Measurements from ENCODE around the gene MSH5. TPM values are rescaled to one million over a fixed set of nuclear protein-coding genes. Genes with fewer than 3 reads are reported as not detected.

MSH5 gene
- total and polyA plus RNA-seq, 2 experiments from 2014 or later = 12.1 to 23.9 TPM

GRCh38 chr6:31795616-31796298 is 56.0 kb downstream of the MSH5 start, which contains the start of gene VARS1 (continued):
- TF ChIP-seq ZNF462 (CRISPR knock-in tag; IDR thresholded peaks at IDR 0.05) (no peak), EZH2 (IDR thresholded peaks at IDR 0.05; ENCODE audit: low read depth, unreplicated experiment) (no peak)

GRCh38 chr6:31796993-31797385 is 57.2 kb downstream of the MSH5 start:
- Mint-ChIP-seq H3K27ac (no peak overlapping the region), H3K4me3 (no peak overlapping the region; the same call in 2 of the 3 replicates), H3K36me3 (ENCODE audit: low read depth) (peaks cover 41% of the 10 kb centered on the region), H3K4me1 (peaks cover 6% of the 10 kb centered on the region), H3K27me3 (ENCODE audit: insufficient read depth, low read depth, poor library complexity) (peaks cover 8% of the 10 kb centered on the region), H3K9me3 (no peaks in the 10 kb centered on the region)
- no peaks in the 10 kb centered on the region for H3K9me2 ChIP-seq (ENCODE audit: insufficient read depth)
- no peak overlapping the region for H3K4me3 ChIP-seq
- DNase-seq (ENCODE audit: low spot score) (no peak), ATAC-seq (no peak)
- H3K79me2 ChIP-seq (replicated peaks; ENCODE audit: insufficient read depth) = peaks cover 28% of the 10 kb centered on the region
- H3K4me1 ChIP-seq (ENCODE audit: insufficient read depth) = no peaks in the 10 kb centered on the region; the same call in 1 of the 2 replicates
- no peak overlapping the region for H3K4me2 ChIP-seq
- TF ChIP-seq ZNF114 (CRISPR knock-in tag; IDR thresholded peaks at IDR 0.05) = no peak
- TF ChIP-seq POLR2AphosphoS5 (IDR thresholded peaks at IDR 0.05; ENCODE audit: low read depth) = 0 out of 2 replicates have a peak, but pooled peaks have one; percentile 6
- TF ChIP-seq NANOG (IDR thresholded peaks at IDR 0.05; ENCODE audit: borderline replicate concordance) = no peak
- TF ChIP-seq EZH2 (IDR thresholded peaks at IDR 0.05; ENCODE audit: low read depth, unreplicated experiment) = no peak
- TF ChIP-seq ZNF331 (CRISPR knock-in tag; IDR thresholded peaks at IDR 0.05; ENCODE audit: low read depth) = no peak
- TF ChIP-seq CREB1 (CRISPR knock-in tag; IDR thresholded peaks at IDR 0.05; ENCODE audit: low read depth) = no peak
- no peak for TF ChIP-seq JUNB (IDR thresholded peaks at IDR 0.05; ENCODE audit: unreplicated experiment)
- TF ChIP-seq, protein P1, sequence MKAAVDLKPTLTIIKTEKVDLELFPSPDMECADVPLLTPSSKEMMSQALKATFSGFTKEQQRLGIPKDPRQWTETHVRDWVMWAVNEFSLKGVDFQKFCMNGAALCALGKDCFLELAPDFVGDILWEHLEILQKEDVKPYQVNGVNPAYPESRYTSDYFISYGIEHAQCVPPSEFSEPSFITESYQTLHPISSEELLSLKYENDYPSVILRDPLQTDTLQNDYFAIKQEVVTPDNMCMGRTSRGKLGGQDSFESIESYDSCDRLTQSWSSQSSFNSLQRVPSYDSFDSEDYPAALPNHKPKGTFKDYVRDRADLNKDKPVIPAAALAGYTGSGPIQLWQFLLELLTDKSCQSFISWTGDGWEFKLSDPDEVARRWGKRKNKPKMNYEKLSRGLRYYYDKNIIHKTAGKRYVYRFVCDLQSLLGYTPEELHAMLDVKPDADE (IDR thresholded peaks at IDR 0.05) = no peak
- peaks cover 8% of the 10 kb centered on the region; the same call in 1 of the 2 replicates for H3K36me3 ChIP-seq (ENCODE audit: insufficient read depth)
- H3F3A ChIP-seq (replicated peaks; ENCODE audit: low read depth) = peaks cover 31% of the 10 kb centered on the region
- peaks cover 4% of the 10 kb centered on the region; the same call in 1 of the 2 replicates for H4K20me1 ChIP-seq (replicated peaks; ENCODE audit: insufficient read depth)
- no peak overlapping the region for H2AFZ ChIP-seq
- no peaks in the 10 kb centered on the region for H3K27me3 ChIP-seq (ENCODE audit: insufficient read depth)
- 0 out of 2 replicates have a peak overlapping the region, but pooled peaks have one; percentile 74 for H3K27ac ChIP-seq (ENCODE audit: low read depth)
